ENCODE measurements around the gene GNG13. TPM values are rescaled to one million over a fixed set of nuclear protein-coding genes. Genes with fewer than 3 reads are reported as not detected.

GNG13 gene
- total and polyA plus RNA-seq, 2 experiments from 2014 or later, result 0.29 TPM; not detected in 1

GRCh38 chr16:787978-788398, 12.5 kb downstream of the GNG13 start, which contains the start of gene RPUSD1 (continued):
- TF ChIP-seq ZNF462 (CRISPR knock-in tag; IDR thresholded peaks at IDR 0.05) (no peak), ZNF114 (CRISPR knock-in tag; IDR thresholded peaks at IDR 0.05) (no peak), CREB1 (CRISPR knock-in tag; IDR thresholded peaks at IDR 0.05; ENCODE audit: low read depth) (no peak)

GRCh38 chr16:787321-787966, 13.1 kb downstream of the GNG13 start:
- Mint-ChIP-seq H3K27ac (peak overlapping the region; percentile 86; the same call in 1 of the 2 replicates), H3K27me3 (ENCODE audit: insufficient read depth, low read depth, poor library complexity) (peaks cover 14% of the 10 kb centered on the region), H3K36me3 (ENCODE audit: low read depth) (peaks cover 17% of the 10 kb centered on the region), H3K4me3 (peak overlapping the region; percentile 88), H3K9me3 (no peaks in the 10 kb centered on the region; the same call in 2 of the 3 replicates), H3K4me1 (no peaks in the 10 kb centered on the region)
- Histone ChIP-seq H3K79me2 (replicated peaks; ENCODE audit: insufficient read depth) (peaks cover 11% of the 10 kb centered on the region; the same call in 1 of the 2 replicates), H3K4me3 (peak overlapping the region; percentile 90), H3K36me3 (ENCODE audit: insufficient read depth) (no peaks in the 10 kb centered on the region; the same call in 1 of the 2 replicates), H3K27ac (ENCODE audit: low read depth) (no peak overlapping the region), H3K9me2 (ENCODE audit: insufficient read depth) (no peaks in the 10 kb centered on the region), H3F3A (replicated peaks; ENCODE audit: low read depth) (no peaks in the 10 kb centered on the region), H3K4me1 (ENCODE audit: insufficient read depth) (no peaks in the 10 kb centered on the region), H3K27me3 (ENCODE audit: insufficient read depth) (no peaks in the 10 kb centered on the region), H2AFZ (no peak overlapping the region), H3K4me2 (peak overlapping the region; percentile 91), H4K20me1 (replicated peaks; ENCODE audit: insufficient read depth) (peaks cover 10% of the 10 kb centered on the region)
- ATAC-seq (no peak; the same call in 1 of the 3 replicates), DNase-seq (ENCODE audit: low spot score) (no peak)
- TF ChIP-seq EZH2 (IDR thresholded peaks at IDR 0.05; ENCODE audit: low read depth, unreplicated experiment), result no peak
- TF ChIP-seq ETS1 (IDR thresholded peaks at IDR 0.05), result no peak
- no peak for TF ChIP-seq CTCF (conservative IDR thresholded peaks at IDR 0.05; ENCODE audit: low read depth in 2 of 2)
- TF ChIP-seq POLR2AphosphoS5 (IDR thresholded peaks at IDR 0.05; ENCODE audit: low read depth), result no peak
- TF ChIP-seq STAT1 (IDR thresholded peaks at IDR 0.05; ENCODE audit: unreplicated experiment), result no peak
- no peak for TF ChIP-seq EZH2phosphoT487 (IDR thresholded peaks at IDR 0.05; ENCODE audit: unreplicated experiment)
- TF ChIP-seq ZNF114 (CRISPR knock-in tag; IDR thresholded peaks at IDR 0.05), result no peak
- TF ChIP-seq JUNB (IDR thresholded peaks at IDR 0.05; ENCODE audit: unreplicated experiment), result no peak
- TF ChIP-seq ZNF331 (CRISPR knock-in tag; IDR thresholded peaks at IDR 0.05; ENCODE audit: low read depth), result no peak
